Suppressor macrophage (primary cell): ENCODE data around the gene LTK.
A peak's percentile ranks its signal among the peaks of the same experiment; 100 is the strongest.
"Not testable (repeated sequence)": the region's sequence is repeated elsewhere in the genome, so short reads cannot be mapped to it uniquely, and the experiment has no call there.

Experiments
- DNase-seq, 4 experiments: peaks; one replicate each; pipeline ENCODE4 v3.0.0-alpha.2; 2020 to 2022

The LTK gene

DNA sequence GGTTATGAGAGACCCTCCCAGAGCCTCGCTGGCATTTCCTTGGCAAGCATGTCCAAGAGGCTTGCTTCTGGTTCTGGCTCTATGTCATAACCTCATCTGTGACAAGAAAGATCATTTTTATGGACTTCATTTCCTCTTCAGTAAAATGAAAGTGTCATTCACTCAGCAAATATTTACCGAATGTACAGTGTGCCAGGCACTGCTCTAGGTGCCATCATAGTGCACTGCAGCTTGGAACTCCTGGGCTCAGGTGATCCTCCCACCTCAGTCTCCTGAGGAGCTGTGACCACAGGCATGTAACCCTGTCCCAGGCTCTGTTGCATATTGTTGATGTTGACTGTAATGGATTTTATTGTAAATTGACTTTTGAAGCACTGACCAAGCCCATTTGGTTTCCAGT lies 38.7 kb downstream of the LTK start:
- no peak for DNase-seq

DNA sequence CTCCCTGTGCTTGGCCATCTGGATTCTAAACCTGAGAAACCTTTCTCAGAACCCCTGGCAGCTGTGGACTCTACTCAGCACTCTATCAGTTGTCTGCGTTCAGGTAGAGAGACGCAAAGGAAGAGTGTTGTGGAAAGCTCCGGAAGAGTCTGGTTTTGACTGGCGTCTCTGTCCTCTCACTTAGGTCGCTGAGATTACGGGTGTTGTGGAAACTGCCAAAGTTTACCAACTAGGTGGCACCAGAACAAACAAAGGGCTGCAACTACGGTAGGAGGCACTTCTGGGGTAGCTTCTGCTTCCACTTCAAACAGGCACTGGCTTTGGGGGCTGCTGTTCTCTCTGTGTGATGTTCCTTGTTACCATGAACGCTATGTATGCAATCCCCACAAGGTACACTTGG lies 39.2 kb downstream of the LTK start:
- DNase-seq: no peak

- DNase-seq: no peak
These were observed 40.2 kb downstream of the LTK start for GRCh38 chr15:41473418-41473817.

DNA sequence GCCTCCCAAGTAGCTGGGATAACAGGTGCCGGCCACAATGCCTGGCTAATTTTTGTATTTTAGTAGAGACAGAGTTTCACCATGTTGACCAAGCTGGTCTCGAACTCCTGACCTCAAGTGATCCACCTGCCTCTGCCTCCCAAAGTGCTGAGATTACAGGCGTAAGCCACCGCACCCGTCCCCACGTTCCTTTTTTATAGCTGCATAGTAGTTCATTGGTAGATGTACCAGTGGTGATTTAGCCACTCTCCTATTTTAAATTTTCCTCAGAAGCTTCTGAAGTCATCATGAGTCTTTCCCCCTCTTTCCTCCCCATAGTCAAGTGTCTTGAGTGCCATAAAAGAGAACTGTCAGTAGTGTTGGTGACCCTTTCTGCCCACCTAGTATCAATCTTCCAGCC lies 44.0 kb downstream of the LTK start:
- DNase-seq: not testable (repeated sequence)

GRCh38 chr15:41466711-41467110 lies 46.9 kb downstream of the LTK start:
- DNase-seq: no peak

DNA sequence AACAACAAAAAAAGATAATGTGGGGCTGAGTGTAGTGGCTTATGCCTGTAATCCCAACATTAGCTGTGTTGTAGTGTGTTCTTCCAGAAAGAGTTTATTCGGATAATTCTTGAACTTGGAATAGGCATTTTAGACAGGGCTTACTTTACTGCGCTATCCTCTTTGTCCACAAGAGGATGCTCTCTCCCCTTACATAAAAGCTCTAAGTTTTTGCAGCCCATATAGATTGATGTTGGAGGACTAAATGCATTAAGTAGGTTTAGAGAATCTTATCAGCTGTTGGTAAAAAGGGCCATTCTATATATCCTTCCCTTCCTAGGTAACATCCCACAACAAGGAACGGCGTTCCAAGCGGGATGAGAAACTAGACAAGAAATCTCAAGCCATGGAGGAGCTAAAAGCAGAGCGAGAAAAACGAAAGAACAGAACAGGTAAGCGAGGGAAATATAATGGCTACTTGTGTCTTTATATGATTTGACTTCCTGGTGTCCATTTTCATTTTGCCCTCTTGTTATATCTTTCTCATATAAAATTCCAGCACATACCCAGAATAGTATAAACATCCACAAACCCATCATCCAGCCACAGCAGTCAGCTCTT lies 47.7 kb downstream of the LTK start:
- DNase-seq: peak; percentile 42 to 66 (median 58)

- no peak for DNase-seq
These were observed 48.6 kb downstream of the LTK start for GRCh38 chr15:41464889-41465580.

GRCh38 chr15:41462084-41462795 lies 51.4 kb downstream of the LTK start:
- DNase-seq: no peak
